Left ventricle myocardium superior (tissue), 1 donor: ENCODE data around the gene HES4. TPM values are rescaled to one million over a fixed set of nuclear protein-coding genes. Genes with fewer than 3 reads are reported as not detected.

Source experiments
- ATAC-seq: fragments of 200-7000 bp; cut with Tn5 transposase; one replicate; pipeline ENCODE4 v1.9.1; 2020; ENCODE audit warnings: mild to moderate bottlenecking, moderate library complexity
- DNase-seq: peaks from one replicate; pipeline ENCODE4 v3.0.0-alpha.2; 2020
- intact Hi-C: fragments of 100-400 bp; cut with micrococcal nuclease; formaldehyde crosslinking; loops from one replicate; pipeline ENCODE4 v1.11.0; 2022
- total RNA-seq: library from RNA; stranded (reverse); fragmentation: NEBNext Ultra II Directional; extraction: Animal tissue kit (Norgen Biotek cat#: 25700); gene quantifications from one replicate; pipeline ENCODE4 v1.2.1, GENCODE V29; 2021
- donor health status: DM: no; HTN: yes; CAD: no; lungs with severe emphysema.

Gene HES4
- total RNA-seq, 1 donor from 2014 or later, result 39.4 TPM

- ATAC-seq (peak; percentile 70), DNase-seq (peak; percentile 89)
- intact Hi-C loops, result no loop called here
Measured at GRCh38 chr1:960363-961131, 39.4 kb downstream of the HES4 start, which contains the start of gene KLHL17. KLHL17 (plus strand) TSS chr1:960584; CDS start chr1:960694, 110 bp downstream.

GRCh38 chr1:959731-960362, 40.0 kb downstream of the HES4 start:
- intact Hi-C loops, result no loop called here
- DNase-seq (no peak), ATAC-seq (peak; percentile 15)

- peak; percentile 94 for ATAC-seq
- DNase-seq, result peak; percentile 96
Measured at GRCh38 chr1:958823-959730, 40.8 kb downstream of the HES4 start, which contains the start of gene NOC2L. NOC2L (minus strand) TSS chr1:959256; CDS start chr1:959240, 16 bp downstream.

GRCh38 chr1:956636-957035, 43.3 kb downstream of the HES4 start:
- ATAC-seq, result no peak
- DNase-seq, result no peak
- intact Hi-C loops, result no loop called here

More at GRCh38 chr1:958823-959730, 40.8 kb downstream of the HES4 start, which contains the start of gene NOC2L:
- intact Hi-C loops, result no loop called here

GRCh38 chr1:955474-955873, 44.4 kb downstream of the HES4 start:
- intact Hi-C loops, result no loop called here
- no peak for DNase-seq
- no peak for ATAC-seq

GRCh38 chr1:954927-955326, 45.0 kb downstream of the HES4 start:
- intact Hi-C loops, result no loop called here
- DNase-seq, result no peak
- no peak for ATAC-seq

GRCh38 chr1:953524-954320, 46.2 kb downstream of the HES4 start:
- no peak for ATAC-seq
- intact Hi-C loops, result no loop called here
- DNase-seq, result no peak

GRCh38 chr1:952603-953002, 47.3 kb downstream of the HES4 start:
- intact Hi-C loops, result no loop called here
- no peak for ATAC-seq

GRCh38 chr1:952201-952600, 47.7 kb downstream of the HES4 start:
- intact Hi-C loops, result no loop called here
- ATAC-seq (no peak), DNase-seq (no peak)

More at GRCh38 chr1:952603-953002, 47.3 kb downstream of the HES4 start:
- DNase-seq, result no peak

- intact Hi-C loops, result no loop called here
- DNase-seq (no peak), ATAC-seq (no peak)
Measured at GRCh38 chr1:951364-951763, 48.5 kb downstream of the HES4 start.

- no peak for DNase-seq
- ATAC-seq, result no peak
- intact Hi-C loops, result no loop called here
Measured at GRCh38 chr1:950881-951280, 49.0 kb downstream of the HES4 start.

GRCh38 chr1:950268-950667, 49.6 kb downstream of the HES4 start:
- intact Hi-C loops, result no loop called here
- ATAC-seq (no peak), DNase-seq (no peak)

Other genes starting within 250 kb of the HES4 start
- gene SAMD11, start 76.2 kb downstream of the HES4 start, total RNA-seq, result 2.1 TPM
- 46.8 TPM for gene NOC2L, start 40.8 kb downstream of the HES4 start, total RNA-seq
- 6.6 TPM for gene KLHL17, start 39.5 kb downstream of the HES4 start, total RNA-seq
- not detected for gene PLEKHN1, start 33.6 kb downstream of the HES4 start, total RNA-seq
- gene PERM1, start 18.0 kb downstream of the HES4 start, total RNA-seq, result 187 TPM
- 16.4 TPM for gene ISG15, start 13.4 kb upstream of the HES4 start, total RNA-seq
- 18.5 TPM for gene AGRN, start 20.0 kb upstream of the HES4 start, total RNA-seq
- gene RNF223, start 74.2 kb upstream of the HES4 start, total RNA-seq, result not detected
- gene C1orf159, start 116.0 kb upstream of the HES4 start, total RNA-seq, result 4.0 TPM
- gene TTLL10, start 173.8 kb upstream of the HES4 start, total RNA-seq, result not detected
- gene TNFRSF18, start 206.5 kb upstream of the HES4 start, total RNA-seq, result 0.32 TPM
- gene TNFRSF4, start 214.1 kb upstream of the HES4 start, total RNA-seq, result 2.3 TPM
- gene SDF4, start 231.9 kb upstream of the HES4 start, total RNA-seq, result 117 TPM
- 7.5 TPM for gene B3GALT6, start 232.1 kb upstream of the HES4 start, total RNA-seq
- gene C1QTNF12, start 246.6 kb upstream of the HES4 start, total RNA-seq, result 0.50 TPM